ENCODE results near the gene PVALB.

Gene PVALB

GRCh38 chr22:36775586-36775963 is 41.3 kb downstream of the PVALB start:
- no peak for DNase-seq (ENCODE audit: low read depth in 1 of 2, low spot score in 1 of 2)
- in situ Hi-C loops (cut with HindIII; ENCODE audit: low pct_unique_long_range_greater_than_20kb, low sequenced_read_pairs), result no loop called here
- TF ChIP-seq JUND (IDR thresholded peaks at IDR 0.05; ENCODE audit: low read depth), result no peak

- TF ChIP-seq JUND (IDR thresholded peaks at IDR 0.05; ENCODE audit: low read depth), result no peak
- in situ Hi-C loops (cut with HindIII; ENCODE audit: low pct_unique_long_range_greater_than_20kb, low sequenced_read_pairs), result no loop called here
- DNase-seq (ENCODE audit: low read depth in 1 of 2, low spot score in 1 of 2), result peak in 1 of 2 experiments; percentile 53
Observed at GRCh38 chr22:36773935-36774334, 42.9 kb downstream of the PVALB start.

DNA sequence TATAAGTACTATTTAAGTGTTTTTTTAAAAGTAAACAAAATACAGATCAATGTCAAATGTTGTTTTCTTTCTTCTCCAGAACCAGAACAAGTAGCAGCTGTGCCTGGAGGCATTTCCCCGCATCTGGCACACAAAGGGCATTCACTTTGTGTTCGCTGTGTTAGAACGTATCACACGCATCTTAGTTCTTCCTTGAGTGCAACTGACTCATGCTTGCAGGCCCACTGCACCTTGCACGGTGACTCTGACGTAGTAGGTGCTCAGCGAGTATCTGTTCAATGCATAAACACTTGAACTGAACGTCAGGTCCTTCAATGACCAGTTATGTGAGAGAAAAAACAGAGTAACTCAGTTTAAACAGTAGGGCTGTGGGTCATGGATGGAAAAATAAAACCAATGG is 44.4 kb downstream of the PVALB start:
- in situ Hi-C loops (cut with HindIII; ENCODE audit: low pct_unique_long_range_greater_than_20kb, low sequenced_read_pairs), result no loop called here
- DNase-seq (ENCODE audit: low read depth in 1 of 2, low spot score in 1 of 2), result no peak
- no peak for TF ChIP-seq JUND (IDR thresholded peaks at IDR 0.05; ENCODE audit: low read depth)

DNA sequence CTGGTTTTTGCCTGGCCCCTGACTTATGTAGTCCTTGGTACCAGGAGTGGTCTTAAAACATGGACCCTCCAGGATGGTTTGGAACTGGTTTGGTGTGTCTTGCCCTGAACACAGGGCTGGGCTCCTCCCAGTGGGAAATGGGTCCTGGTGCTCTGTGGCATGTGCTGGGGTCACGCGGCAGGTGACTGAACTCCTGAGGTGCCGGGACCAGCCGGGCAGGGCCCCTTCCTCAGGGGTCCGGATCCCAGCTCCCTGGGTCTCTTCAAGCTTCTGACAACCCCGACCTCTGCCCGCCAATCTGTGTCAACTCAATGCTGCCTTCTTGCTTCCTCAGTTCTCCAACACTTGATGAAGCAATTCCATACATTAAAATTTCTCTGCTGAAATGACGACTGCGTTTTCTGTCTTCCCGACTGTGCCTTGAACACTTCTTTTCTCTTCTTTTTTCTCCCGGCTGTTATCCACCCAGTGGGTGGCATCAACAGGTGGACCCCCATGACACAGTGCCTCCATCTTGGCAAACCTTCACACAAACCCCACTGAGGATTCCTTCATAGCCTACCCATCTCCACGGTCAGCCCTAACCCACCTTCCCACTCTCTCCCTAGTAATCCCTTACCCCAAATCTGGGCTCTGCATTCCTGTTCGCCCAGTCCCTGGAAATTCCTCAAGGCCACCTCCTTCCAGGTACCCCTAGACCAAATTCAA is 45.3 kb downstream of the PVALB start:
- TF ChIP-seq JUND (IDR thresholded peaks at IDR 0.05; ENCODE audit: low read depth), result no peak
- DNase-seq (ENCODE audit: low read depth in 1 of 2, low spot score in 1 of 2), result no peak
- in situ Hi-C loops (cut with HindIII; ENCODE audit: low pct_unique_long_range_greater_than_20kb, low sequenced_read_pairs), result no loop called here

GRCh38 chr22:36770513-36771231 is 46.2 kb downstream of the PVALB start:
- in situ Hi-C loops (cut with HindIII; ENCODE audit: low pct_unique_long_range_greater_than_20kb, low sequenced_read_pairs), result no loop called here
- TF ChIP-seq JUND (IDR thresholded peaks at IDR 0.05; ENCODE audit: low read depth), result no peak
- DNase-seq (ENCODE audit: low read depth in 1 of 2, low spot score in 1 of 2), result no peak

DNA sequence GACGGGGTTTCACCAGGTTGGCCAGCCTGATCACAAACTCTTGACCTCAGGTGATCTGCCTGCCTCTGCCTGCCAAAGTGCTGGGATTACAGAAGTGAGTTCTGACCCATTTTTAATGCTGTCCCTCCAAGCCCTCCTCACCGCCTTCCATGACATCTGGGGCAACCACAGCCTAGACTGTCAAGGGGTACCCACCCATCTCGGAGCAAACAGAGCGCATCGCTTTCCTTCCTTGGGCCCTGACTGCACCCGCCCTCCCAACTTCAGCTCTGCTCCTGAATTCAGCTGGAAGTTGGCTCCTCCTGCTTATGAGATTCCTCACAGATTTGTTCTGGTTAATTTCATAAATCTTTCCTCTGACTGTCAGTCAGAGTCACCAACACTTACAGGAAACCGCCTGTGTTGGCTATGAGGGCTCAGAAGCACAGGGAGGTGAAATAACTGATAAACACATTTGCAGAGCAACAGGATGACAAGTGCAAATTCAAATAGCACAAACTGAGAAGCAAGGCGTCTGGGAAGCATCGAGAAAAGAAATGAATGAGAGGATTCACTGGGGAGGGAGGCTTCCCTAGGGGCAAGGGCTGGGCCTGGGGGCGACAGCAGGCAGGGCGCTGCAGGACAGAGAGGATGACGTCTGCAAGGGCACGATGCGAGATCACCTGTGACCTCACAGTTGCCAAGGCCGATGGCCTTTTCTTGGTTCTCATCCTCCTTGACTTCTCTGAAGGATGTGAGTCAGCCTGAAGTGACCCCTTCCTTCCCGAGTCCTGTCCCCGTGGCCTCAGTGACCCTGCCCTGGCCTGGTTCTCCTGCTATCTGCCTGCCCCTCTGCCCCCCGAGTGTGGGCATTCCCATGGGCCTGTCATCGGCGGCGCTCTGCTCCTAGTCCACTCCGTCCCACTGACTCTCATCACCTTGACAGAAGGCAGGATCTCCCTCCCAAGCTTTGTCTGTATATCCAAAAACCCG is 47.0 kb downstream of the PVALB start:
- in situ Hi-C loops (cut with HindIII; ENCODE audit: low pct_unique_long_range_greater_than_20kb, low sequenced_read_pairs), result no loop called here
- no peak for TF ChIP-seq JUND (IDR thresholded peaks at IDR 0.05; ENCODE audit: low read depth)
- no peak for DNase-seq (ENCODE audit: low read depth in 1 of 2, low spot score in 1 of 2)

DNA sequence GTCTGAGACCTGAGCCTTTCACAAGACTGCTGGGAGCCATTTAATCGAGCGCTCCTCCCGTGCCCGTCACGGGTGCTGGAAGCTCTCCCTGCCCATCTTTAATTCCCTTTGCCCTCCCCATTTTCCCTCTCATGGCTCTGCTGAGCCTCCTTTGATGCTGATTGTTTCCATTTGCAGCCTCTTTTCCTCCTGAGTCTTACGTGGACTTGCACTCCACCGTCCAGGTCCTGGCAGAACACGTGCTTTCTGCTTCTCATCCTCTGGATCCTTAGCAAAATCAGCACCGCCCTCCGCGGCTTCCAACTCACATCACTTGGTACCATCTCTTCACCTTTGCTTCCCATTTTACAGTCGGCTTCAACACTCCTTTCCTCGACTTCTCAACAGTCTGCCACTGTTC is 48.2 kb downstream of the PVALB start:
- in situ Hi-C loops (cut with HindIII; ENCODE audit: low pct_unique_long_range_greater_than_20kb, low sequenced_read_pairs), result no loop called here
- TF ChIP-seq JUND (IDR thresholded peaks at IDR 0.05; ENCODE audit: low read depth), result no peak
- DNase-seq (ENCODE audit: low read depth in 1 of 2, low spot score in 1 of 2), result no peak

DNA sequence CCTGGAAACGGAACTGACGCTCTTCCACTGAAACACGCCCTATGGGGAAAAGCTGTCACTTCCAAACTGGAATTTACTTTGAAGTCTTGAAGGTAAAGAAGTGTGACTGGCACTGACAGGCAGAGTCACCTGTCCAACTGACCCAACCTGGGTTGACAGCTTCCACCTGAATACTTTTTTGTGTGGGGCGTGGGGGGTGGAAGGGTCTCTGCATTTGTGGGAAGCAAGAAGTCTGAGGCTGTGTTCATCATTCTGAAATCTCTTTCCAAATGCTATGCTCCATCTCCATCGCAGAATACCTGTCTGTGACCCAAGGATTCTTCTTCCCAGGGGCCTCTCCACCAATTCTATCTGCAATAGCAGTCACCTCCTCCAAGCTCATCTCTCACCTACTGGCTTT is 48.7 kb downstream of the PVALB start:
- DNase-seq (ENCODE audit: low read depth in 1 of 2, low spot score in 1 of 2), result no peak

DNA sequence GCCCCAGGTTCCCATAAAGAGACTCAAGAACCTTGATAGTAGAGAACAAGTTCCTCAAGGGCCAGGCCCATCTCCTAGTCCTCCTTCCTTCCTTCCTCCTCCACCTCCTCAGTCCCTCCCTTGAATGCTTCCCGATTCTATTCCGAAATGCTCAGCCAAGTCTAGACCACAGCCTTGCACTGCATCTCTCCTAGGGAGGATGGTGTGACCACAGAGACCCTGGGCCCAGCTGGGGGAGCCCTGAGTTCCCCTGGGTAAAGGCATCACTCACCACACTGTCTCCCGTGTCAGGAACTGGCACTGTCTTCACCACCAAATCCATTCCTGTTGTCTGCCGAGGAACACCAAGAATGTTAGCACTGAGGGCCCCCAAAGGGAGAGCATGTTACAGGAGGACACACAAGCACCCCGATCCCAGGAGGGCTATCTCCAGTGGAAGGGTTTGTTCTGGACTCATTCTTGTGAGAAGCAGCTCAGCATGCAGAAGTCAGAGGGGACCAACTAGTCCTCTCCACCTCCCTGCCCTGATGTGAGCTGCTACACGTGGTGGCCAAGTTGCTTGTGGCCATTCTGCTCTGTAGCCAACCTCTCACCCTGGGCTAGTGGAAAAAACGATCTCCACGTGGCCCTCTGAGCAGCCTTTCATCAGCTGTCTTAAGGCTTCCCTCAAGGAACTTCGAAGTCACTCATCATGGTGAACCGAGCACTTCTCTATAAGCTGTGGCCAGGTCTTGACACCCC is 49.6 kb downstream of the PVALB start:
- in situ Hi-C loops (cut with HindIII; ENCODE audit: low pct_unique_long_range_greater_than_20kb, low sequenced_read_pairs), result no loop called here
- DNase-seq (ENCODE audit: low read depth in 1 of 2, low spot score in 1 of 2), result no peak
- TF ChIP-seq JUND (IDR thresholded peaks at IDR 0.05; ENCODE audit: low read depth), result no peak

More for the DNA sequence above, 48.7 kb downstream of the PVALB start:
- TF ChIP-seq JUND (IDR thresholded peaks at IDR 0.05; ENCODE audit: low read depth), result no peak
- in situ Hi-C loops (cut with HindIII; ENCODE audit: low pct_unique_long_range_greater_than_20kb, low sequenced_read_pairs), result no loop called here

- in situ Hi-C loops (cut with HindIII; ENCODE audit: low pct_unique_long_range_greater_than_20kb, low sequenced_read_pairs), result no loop called here
- DNase-seq (ENCODE audit: low read depth in 1 of 2, low spot score in 1 of 2), result no peak
- no peak for TF ChIP-seq JUND (IDR thresholded peaks at IDR 0.05; ENCODE audit: low read depth)
Observed at GRCh38 chr22:36765943-36766450, 50.8 kb downstream of the PVALB start.

GRCh38 chr22:36765131-36765942 is 51.5 kb downstream of the PVALB start:
- DNase-seq (ENCODE audit: low read depth in 1 of 2, low spot score in 1 of 2), result no peak
- in situ Hi-C loops (cut with HindIII; ENCODE audit: low pct_unique_long_range_greater_than_20kb, low sequenced_read_pairs), result no loop called here
- no peak for TF ChIP-seq JUND (IDR thresholded peaks at IDR 0.05; ENCODE audit: low read depth)
